HTR-8/SVneo (cell line): Measurements from ENCODE around the gene GPR42.
"Not testable (repeated sequence)": the region's sequence is repeated elsewhere in the genome, so short reads cannot be mapped to it uniquely, and the experiment has no call there.

Source experiments
- DNase-seq: peaks from one replicate; pipeline ENCODE4 v3.0.0; 2011; ENCODE audit warnings: low spot score, mixed read lengths; ENCODE audit not compliant: insufficient read length
- FAIRE-seq: peaks from 2 replicates; lab custom pipeline; 2011; peaks lifted over from hg19 to GRCh38; lab: Jason Lieb, UNC

Gene GPR42

DNA sequence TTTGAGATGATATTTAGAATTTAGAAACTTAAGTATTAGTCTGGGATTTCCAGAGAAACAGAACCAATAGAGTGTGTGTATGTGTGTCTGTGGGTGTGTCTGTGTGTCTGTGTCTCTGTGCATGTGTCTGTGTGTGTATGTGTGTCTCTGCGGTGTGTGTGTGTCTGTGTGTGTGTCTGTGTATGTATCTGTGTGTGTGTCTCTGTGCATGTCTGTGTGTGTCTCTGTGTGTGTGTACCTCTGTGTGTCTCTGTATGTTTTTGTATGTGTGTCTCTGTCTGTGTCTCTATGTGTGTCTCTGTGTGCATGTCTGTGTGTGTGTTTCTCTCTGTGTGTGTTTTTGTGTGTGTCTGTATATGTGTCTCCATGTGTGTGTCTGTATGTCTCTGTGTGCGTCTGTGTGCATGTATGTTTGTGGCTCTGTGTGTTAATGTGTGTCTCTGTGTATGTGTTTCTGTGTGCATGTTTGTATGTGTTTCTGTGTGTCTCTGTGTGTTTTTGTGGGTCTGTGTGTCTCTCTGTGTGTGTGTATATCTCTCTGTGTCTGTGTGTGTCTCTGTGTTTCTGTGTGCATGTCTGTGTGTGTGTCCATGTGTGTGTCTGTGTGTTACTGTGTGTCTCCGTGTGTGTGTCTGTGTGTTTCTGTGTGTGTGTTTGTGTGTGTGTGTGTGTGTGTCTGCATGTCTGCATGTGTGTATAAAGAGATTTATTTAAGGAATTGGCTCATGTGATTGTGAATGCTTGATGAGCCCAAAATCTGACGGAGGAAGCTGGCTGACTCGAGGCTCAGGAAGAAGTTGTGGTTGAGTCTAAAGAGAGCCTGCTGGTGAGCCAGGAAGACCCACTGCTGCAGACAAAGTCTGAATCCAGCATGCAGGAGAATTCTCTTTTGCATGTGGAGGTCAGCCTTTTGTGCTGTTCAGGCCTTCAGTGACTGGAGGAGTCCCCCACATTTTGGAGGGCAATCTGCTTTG is 22.2 kb downstream of the GPR42 start:
- DNase-seq: no peak
- peak; percentile 62 for FAIRE-seq

DNA sequence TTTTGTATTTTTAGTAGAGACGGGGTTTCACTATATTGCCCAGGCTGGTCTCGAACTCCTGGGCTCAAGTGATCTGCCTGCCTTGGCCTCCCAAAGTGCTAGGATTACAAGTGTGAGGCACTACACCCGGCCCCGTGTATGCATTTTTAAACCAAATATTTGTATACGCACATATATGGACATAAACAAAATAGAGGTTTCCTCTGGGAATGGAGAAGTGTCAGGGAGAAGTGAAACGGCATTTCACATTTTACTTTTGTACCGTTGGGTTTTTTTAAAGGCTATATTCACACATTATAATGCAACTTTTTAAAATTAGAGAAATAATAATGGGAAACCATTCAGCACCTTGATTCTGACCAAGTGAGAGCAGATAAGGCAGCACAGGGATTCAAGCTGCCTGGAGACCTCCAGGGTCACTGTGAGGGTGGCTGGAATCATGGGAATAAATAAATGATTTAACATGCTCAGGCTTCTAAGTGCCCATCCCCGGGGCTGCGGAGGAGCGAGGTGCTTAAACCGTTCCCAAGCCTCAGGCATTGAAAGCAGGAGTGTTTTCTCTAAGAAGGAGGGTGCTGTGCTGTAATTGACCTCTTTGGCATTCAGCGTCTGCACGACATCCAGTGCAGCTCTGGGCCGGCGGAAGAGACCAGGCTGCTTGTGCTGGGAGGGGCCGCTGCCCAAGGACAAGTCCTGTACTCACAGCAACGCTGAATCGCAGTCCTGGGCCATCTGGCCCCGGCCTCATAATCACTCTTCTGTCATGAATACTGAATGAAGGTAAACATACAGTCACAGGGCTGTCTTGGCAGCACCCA is 24.7 kb downstream of the GPR42 start:
- FAIRE-seq (no peak), DNase-seq (no peak)

DNA sequence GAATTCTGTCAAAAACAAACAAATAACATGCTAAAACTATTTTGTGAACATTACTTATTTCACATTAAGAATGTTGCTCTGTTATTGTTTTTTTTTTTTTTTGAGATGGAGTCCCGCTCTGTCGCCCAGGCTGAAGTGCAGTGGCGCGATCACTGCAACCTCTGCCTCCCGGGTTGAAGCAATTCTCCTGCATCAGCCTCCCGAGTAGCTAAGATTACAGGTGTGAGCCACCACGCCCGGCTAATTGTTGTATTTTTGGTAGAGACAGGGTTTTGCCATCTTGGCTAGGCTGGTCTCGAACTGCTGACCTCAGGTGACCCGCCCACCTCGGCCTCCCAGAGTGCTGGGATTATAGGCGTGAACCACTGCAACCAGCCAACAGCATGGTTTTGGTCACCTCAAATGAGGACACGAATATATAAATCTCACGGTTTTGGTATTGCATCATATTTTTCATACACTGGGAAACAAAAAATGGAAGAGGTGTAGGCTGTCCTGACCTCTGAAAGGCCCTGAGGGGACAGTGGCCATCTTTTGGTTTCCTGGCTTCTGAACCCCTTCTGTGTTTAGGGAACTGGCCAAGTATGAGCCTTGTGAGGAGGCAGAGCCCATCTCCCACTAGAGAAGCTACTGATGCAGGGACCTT is 25.5 kb downstream of the GPR42 start:
- FAIRE-seq: no peak
- no peak for DNase-seq

GRCh38 chr19:35397064-35397463 is 26.2 kb downstream of the GPR42 start:
- no peak for FAIRE-seq
- no peak for DNase-seq

GRCh38 chr19:35398570-35398969 is 27.7 kb downstream of the GPR42 start:
- DNase-seq (no peak), FAIRE-seq (no peak)

DNA sequence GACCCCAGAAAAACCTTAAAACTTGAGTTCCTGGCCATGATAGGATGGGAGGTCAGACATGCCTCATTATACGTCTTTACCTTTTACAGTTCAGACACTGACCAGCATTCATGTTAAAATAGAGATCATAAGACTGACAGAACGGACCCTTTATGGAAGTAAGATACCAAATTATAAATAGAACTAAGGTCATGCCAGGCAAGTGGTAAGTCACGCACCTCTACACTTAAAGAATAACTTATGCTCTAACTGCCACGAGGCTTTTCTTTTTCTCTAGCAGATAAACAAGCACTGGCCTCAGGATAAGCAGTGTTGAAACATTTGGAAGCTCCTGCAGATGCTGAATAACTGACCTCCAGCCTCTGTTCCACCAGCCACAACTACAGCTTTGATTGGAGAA is 28.4 kb downstream of the GPR42 start:
- FAIRE-seq (no peak), DNase-seq (no peak)

DNA sequence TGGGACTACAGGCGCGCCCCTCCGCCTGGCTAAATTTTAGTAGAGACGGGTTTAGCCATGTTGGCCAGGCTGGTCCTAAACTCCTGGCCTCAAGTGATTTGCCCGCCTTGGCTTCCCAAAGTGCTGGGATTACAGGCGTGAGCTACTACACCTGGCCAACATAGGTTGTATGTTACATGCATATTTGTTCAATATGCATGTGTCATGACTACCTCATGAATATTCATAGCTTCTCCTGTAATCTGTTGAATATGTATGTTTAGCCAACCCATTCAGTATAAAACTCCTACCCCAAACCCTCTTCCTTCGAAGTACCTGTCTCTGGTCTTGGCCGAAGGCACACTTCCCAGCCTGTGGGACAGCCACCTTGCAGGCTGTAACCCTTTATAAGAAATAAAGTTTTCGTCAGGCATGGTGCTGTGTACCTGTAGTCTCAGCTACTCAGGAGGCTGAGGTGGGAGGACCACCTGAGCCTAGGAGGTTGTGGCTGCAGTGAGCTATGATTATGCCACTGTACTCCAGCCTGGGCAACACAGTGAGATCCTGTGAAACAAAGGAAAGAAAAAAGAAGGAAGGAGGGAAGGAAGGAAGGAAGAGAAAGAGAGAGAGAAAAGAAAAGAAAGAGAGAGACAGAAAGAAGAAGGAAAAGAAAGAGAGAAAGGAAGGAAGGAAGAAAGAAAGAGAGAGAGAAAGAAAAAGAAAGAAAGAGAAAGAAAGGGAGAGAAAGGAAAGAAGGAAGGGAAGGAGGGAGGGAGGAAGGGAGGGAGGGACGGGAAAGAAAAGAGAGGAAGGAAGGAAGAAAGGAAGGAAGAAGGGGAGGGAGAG is 29.3 kb downstream of the GPR42 start:
- FAIRE-seq: no peak
- DNase-seq: no peak

DNA sequence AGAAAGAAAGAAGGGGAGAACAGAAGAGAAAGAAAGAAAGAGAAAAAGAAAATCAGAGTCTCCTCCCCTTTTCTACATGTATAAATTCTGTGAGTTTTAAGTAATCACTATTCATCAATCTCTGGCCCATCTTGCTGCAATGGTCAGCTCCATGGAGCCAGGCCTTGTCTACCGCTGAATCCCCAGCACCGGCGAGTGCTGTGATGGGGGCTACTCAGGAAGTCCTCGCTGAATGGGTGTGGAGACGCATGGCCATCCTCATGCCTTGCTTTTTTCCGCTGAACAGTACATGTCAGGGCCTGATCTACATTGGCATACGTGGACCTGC is 29.9 kb downstream of the GPR42 start:
- FAIRE-seq (no peak), DNase-seq (no peak)

DNA sequence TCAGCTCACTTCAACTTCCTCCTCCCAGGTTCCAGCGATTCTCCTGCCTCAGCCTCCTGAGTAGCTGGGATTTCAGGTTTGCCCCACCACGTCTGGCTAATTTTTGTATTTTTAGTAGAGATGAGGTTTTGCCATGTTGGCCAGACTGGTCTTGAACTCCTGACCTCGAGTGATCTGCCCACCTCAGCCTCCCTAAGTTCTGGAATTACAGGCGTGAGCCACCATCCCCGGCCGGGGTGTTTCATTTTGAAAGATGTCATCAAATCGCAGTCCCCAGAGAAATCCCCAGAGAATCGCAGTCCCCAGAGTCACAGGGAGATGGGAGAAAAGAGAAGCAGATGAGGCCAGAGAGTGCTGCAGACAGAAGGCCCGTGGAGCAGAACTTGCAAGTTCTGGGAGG is 30.5 kb downstream of the GPR42 start:
- not testable (repeated sequence) for FAIRE-seq, DNase-seq

DNA sequence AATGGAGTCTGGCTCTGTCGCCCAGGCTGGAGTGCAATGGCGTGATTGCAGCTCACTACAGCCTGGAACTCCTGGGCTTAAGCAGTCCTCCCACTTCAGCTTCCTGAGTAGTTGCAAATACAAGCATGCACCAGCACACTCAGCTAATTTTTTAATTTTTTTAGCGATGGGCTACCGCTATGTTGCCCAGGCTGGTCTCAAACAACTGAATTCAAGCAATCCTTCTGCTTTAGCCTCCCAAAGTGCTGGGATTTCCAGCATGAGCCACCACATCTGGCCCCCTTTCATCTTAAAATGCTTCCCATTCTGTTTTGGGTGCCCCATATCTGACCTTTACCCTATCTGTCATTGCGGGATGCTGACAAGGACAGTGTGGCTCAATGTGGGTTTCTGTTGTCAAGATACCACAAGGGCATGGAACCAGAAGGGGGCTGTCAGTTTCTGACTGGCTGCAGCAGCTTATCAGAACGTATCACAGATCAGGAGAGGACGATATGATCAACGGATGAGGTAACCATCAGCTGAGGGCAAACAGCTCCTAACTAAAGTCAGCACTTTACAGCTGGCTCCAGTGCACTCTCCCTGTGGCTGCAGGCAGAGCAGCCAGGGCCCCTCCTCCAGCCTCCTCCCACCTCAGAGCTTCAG is 32.4 kb downstream of the GPR42 start:
- DNase-seq (no peak), FAIRE-seq (no peak)

GRCh38 chr19:35404879-35405622 is 34.2 kb downstream of the GPR42 start:
- DNase-seq: peak; percentile 33
- peak; percentile 38 for FAIRE-seq

- FAIRE-seq (no peak), DNase-seq (no peak)
Measured at GRCh38 chr19:35407619-35408018, 36.8 kb downstream of the GPR42 start.

DNA sequence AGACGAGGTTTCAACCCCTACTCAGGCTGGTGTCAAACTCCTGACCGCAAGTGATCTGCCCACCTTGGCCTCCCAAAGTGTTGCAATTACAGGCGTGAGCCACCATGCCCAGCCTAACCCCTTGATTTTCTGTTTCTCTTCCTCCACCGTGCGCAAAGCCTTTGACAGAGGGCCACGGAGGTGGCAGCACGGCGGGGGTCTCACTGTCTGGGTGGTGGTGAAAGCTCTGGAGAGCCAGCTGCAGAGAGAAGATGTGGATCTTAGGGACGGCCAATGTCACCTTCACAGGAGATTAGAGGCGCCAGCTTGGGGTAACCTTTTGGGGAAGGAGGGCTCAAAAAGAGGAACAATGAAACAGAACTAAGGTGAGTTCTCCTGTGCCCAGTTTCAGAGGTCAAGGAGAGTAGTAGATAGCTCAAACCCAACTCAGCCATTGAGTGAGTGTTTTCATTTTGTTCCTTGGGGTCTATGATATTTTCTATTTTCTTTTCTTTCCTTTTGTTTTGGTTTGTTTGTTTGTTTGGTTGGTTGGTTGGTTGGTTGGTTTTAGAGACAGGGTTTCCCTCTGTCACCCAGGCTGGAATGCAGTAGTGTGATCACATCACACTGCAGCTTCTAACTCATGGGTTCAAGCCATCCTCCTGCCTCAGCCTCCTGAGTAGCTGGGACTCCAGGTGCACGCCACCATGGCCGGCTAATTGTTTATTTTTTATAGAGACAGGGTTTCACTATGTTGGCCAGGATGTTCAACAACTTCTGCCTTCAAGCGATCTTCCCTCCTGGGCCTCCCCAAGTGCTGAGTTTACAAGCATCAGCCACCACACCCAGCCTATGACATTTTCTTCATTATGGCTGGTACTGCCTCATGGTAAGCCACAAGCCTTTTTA is 37.7 kb downstream of the GPR42 start:
- DNase-seq: no peak
- FAIRE-seq: no peak

- DNase-seq: no peak
- no peak for FAIRE-seq
Measured at GRCh38 chr19:35409191-35409590, 38.3 kb downstream of the GPR42 start.

DNA sequence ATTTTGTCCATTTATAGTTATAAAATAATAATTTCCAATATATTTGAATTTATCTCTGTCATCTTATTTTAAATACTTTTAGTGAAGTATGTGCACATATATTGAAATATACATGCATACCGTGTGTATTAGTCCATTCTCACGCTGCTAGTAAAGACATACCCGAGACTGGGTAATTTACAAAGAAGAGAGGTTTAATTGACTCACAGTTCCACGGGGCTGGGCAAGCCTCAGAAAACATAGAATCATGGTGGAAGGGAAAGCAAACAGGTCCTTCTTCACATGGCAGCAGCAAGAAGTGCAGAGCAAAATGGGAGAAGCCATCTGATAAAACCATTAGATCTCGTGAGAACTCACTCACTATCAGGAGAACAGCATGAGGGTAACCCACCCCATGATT is 39.6 kb downstream of the GPR42 start:
- no peak for DNase-seq
- FAIRE-seq: no peak

- FAIRE-seq: no peak
- DNase-seq: no peak
Measured at GRCh38 chr19:35414442-35414841, 43.6 kb downstream of the GPR42 start.

DNA sequence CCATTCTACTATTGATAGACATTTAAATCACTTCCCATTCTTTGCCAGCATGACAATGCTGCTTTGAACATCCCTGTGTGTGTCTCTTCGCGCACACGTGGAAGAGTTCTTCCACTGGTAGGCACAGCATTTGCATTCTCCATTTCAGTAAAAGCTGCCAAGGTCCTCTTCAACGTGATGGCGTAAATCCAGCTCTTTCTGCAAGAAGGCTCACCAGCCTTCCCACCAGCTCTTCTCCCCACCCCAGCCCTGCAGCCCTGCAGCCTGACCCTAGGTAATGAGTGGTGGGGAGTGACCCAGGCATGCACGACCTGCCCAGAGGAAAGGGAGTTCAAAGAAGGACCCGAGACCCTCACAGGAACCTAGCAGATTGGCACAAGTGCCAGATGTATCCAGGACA is 45.5 kb downstream of the GPR42 start:
- DNase-seq: no peak
- FAIRE-seq: no peak

DNA sequence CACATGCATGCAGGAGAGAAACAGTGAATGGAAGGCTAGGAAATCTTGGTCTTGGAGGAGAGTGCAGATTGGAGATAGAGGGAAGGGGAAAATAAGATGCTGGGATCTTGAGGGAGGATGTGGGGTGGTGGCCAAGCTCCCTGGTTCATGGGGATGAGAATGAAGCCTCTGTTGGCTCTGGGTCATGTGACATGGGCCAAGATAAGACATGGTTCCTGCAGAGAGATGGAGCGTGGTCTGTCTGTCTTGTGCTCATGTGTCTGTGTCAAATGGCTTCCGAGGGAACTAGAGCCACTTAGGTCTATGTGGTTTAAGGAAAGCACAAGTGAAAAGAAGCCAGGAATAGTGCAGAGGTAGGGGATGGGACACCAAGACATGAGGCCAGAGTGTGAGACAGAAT is 46.4 kb downstream of the GPR42 start:
- FAIRE-seq (no peak), DNase-seq (no peak)
